Endothelial cell of umbilical vein (primary cell): ENCODE data around the gene SFTA2.

ENCODE experiments used
- CTCF ChIP-seq, 2 donors: IDR thresholded peaks; 1 replicate in 1 of 2; 2 replicates in 1 of 2; pipeline ENCODE4 v1.5.1; 2011; ENCODE audit warnings: low read length in 2 of 2, mild to moderate bottlenecking in 2 of 2, moderate library complexity in 2 of 2, control low read depth in 1 of 2, inconsistent platforms in 1 of 2, low read depth in 1 of 2; ENCODE audit not compliant: insufficient read depth in 1 of 2; ENCODE audit errors: extremely low read depth in 1 of 2
- EZH2 ChIP-seq: IDR thresholded peaks from 2 replicates; pipeline ENCODE4 v1.6.1; 2012; ENCODE audit warnings: borderline replicate concordance, low read depth, mild to moderate bottlenecking, moderate library complexity, low read length, inconsistent platforms; ENCODE audit not compliant: severe bottlenecking
- MYC ChIP-seq: IDR thresholded peaks from one replicate; pipeline ENCODE4 v1.6.1; 2011; ENCODE audit warnings: mild to moderate bottlenecking, low read depth, low read length

DNA sequence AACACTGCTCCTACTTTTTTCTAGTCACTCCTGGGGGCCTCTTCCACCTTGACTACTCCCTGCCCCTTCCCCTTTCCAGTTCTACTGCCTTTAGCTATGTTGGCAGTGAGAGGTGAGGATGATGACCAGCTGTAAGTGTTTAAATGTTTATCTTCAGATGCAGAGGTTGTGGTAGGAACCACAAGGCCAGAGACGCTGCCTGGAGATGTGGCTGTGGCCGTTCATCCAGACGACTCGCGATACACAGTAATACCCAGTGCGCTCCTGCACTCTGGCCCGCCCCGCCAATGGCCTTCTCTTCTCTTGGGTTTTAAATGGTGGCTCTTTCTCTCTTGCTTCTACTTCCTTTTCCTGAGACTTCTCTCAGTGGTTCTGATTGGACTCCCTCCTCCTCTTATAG is 13.3 kb downstream of the SFTA2 start:
- TF ChIP-seq EZH2, result no peak
- no peak for TF ChIP-seq MYC
- no peak for TF ChIP-seq CTCF (IDR thresholded peaks at IDR 0.05; ENCODE audit: extremely low read depth in 1 of 2, insufficient read depth in 1 of 2, low read depth in 1 of 2, low read length in 2 of 2)
